ENCODE results near the gene WFDC2. TPM values are rescaled to one million over a fixed set of nuclear protein-coding genes. Genes with fewer than 3 reads are reported as not detected.

Gene WFDC2
- total and polyA plus RNA-seq, 12 donors: 0.33 to 1.9 (median 0.42) TPM; not detected in 7

- no peaks in the 10 kb centered on the region for H3K36me3 ChIP-seq (replicated peaks in 1 of 2)
- no peaks in the 10 kb centered on the region for H3K9me3 ChIP-seq (replicated peaks in 1 of 3)
- H3K4me3 ChIP-seq: no peak overlapping the region
- H3K4me1 ChIP-seq (replicated peaks in 1 of 2): no peaks in the 10 kb centered on the region
- H3K27ac ChIP-seq: no peak overlapping the region
- intact Hi-C loops (cut with DNase I): no loop called here
- TF ChIP-seq POLR2A (IDR thresholded peaks at IDR 0.05) (no peak), CTCF (IDR thresholded peaks at IDR 0.05) (no peak)
- H3K27me3 ChIP-seq: peaks cover 15% of the 10 kb centered on the region
- no peak for DNase-seq
- WGBS, 4 donors: 70 to 75% (median 72%) methylated on average over 4 of the region's 4 CpGs
Observed at GRCh38 chr20:45527294-45527693, 57.7 kb downstream of the WFDC2 start.

Small RNA genes within 50 kb of the gene (microRNA-seq; reads per million reads assigned to microRNA genes)
- 0.45 to 1.1 (median 0.85) reads per million in 3 donors for gene MIR6812

Small RNA genes within 50 kb of the gene (small RNA-seq; reads per million reads assigned to genes)
- gene MIR6812: 0 reads per million in 2 donors

Other genes with a start within 250 kb of the WFDC2 start
- not detected for gene SEMG2, start 248.4 kb upstream of the WFDC2 start, total RNA-seq
- gene SEMG2, start 248.4 kb upstream of the WFDC2 start, polyA plus RNA-seq: not detected
- 10 to 100 TPM in 1 of 9 donors, 1 to 10 TPM in 5, not detected in 3; 1.8 to 33.7 (median 5.6) TPM for gene SLPI, start 215.2 kb upstream of the WFDC2 start, total RNA-seq
- 10 to 100 TPM in 1 of 3 donors, 1 to 10 TPM in 2; 2.3 to 25.7 (median 9.2) TPM for gene SLPI, start 215.2 kb upstream of the WFDC2 start, polyA plus RNA-seq
- gene RBPJL, start 162.9 kb upstream of the WFDC2 start, total RNA-seq: under 1 TPM in 1 of 9 donors, not detected in 8; 0.06 TPM
- under 1 TPM in 1 of 3 donors, not detected in 2; 0.03 TPM for gene RBPJL, start 162.9 kb upstream of the WFDC2 start, polyA plus RNA-seq
- gene MATN4, start 161.5 kb upstream of the WFDC2 start, total RNA-seq: under 1 TPM in 2 of 9 donors, not detected in 7; 0.06 to 0.15 TPM
- gene MATN4, start 161.5 kb upstream of the WFDC2 start, polyA plus RNA-seq: under 1 TPM in 2 of 3 donors, not detected in 1; 0.16 to 0.37 TPM
- 100 to 1,000 TPM in 2 of 9 donors, 10 to 100 TPM in 7; 51.4 to 128 (median 76.9) TPM for gene SDC4, start 121.3 kb upstream of the WFDC2 start, total RNA-seq
- 10 to 100 TPM; 48.7 to 64.9 (median 55.3) TPM for gene SDC4, start 121.3 kb upstream of the WFDC2 start, polyA plus RNA-seq
- gene SYS1, start 106.6 kb upstream of the WFDC2 start, total RNA-seq: 10 to 100 TPM; 19.7 to 83.2 (median 35.7) TPM
- gene SYS1, start 106.6 kb upstream of the WFDC2 start, polyA plus RNA-seq: 10 to 100 TPM; 16.0 to 25.7 (median 17.7) TPM
- gene TP53TG5, start 91.4 kb upstream of the WFDC2 start, total RNA-seq: under 1 TPM in 3 of 9 donors, not detected in 6; 0.24 to 0.78 (median 0.65) TPM
- under 1 TPM in 1 of 3 donors, not detected in 2; 0.33 TPM for gene TP53TG5, start 91.4 kb upstream of the WFDC2 start, polyA plus RNA-seq
- 10 to 100 TPM in 8 of 9 donors, 1 to 10 TPM in 1; 2.1 to 71.1 (median 29.5) TPM for gene DBNDD2, start 61.5 kb upstream of the WFDC2 start, total RNA-seq
- 10 to 100 TPM; 21.6 to 52.1 (median 34.8) TPM for gene DBNDD2, start 61.5 kb upstream of the WFDC2 start, polyA plus RNA-seq
- gene PIGT, start 53.6 kb upstream of the WFDC2 start, total RNA-seq: 100 to 1,000 TPM in 6 of 9 donors, 10 to 100 TPM in 3; 76.0 to 202 (median 117) TPM
- 100 to 1,000 TPM in 1 of 3 donors, 10 to 100 TPM in 2; 45.2 to 121 (median 99.7) TPM for gene PIGT, start 53.6 kb upstream of the WFDC2 start, polyA plus RNA-seq
- gene SPINT3, start 45.9 kb downstream of the WFDC2 start, total RNA-seq: not detected
- not detected for gene SPINT3, start 45.9 kb downstream of the WFDC2 start, polyA plus RNA-seq
- gene WFDC6, start 69.7 kb downstream of the WFDC2 start, total RNA-seq: not detected
- gene WFDC6, start 69.7 kb downstream of the WFDC2 start, polyA plus RNA-seq: not detected
- gene EPPIN, start 77.6 kb downstream of the WFDC2 start, total RNA-seq: not detected
- not detected for gene EPPIN, start 77.6 kb downstream of the WFDC2 start, polyA plus RNA-seq
- not detected for gene WFDC8, start 109.5 kb downstream of the WFDC2 start, total RNA-seq
- gene WFDC8, start 109.5 kb downstream of the WFDC2 start, polyA plus RNA-seq: not detected
- not detected for gene WFDC10A, start 160.0 kb downstream of the WFDC2 start, total RNA-seq
- gene WFDC10A, start 160.0 kb downstream of the WFDC2 start, polyA plus RNA-seq: not detected
- gene WFDC9, start 161.5 kb downstream of the WFDC2 start, total RNA-seq: not detected
- not detected for gene WFDC9, start 161.5 kb downstream of the WFDC2 start, polyA plus RNA-seq
- not detected for gene WFDC11, start 200.5 kb downstream of the WFDC2 start, total RNA-seq
- not detected for gene WFDC11, start 200.5 kb downstream of the WFDC2 start, polyA plus RNA-seq
- not detected for gene WFDC13, start 232.3 kb downstream of the WFDC2 start, total RNA-seq
- gene WFDC13, start 232.3 kb downstream of the WFDC2 start, polyA plus RNA-seq: not detected
- not detected for gene WFDC10B, start 235.3 kb downstream of the WFDC2 start, total RNA-seq
- not detected for gene WFDC10B, start 235.3 kb downstream of the WFDC2 start, polyA plus RNA-seq